ENCODE results near the gene OR14K1. TPM values are rescaled to one million over a fixed set of nuclear protein-coding genes. Genes with fewer than 3 reads are reported as not detected.
"Not testable (repeated sequence)": the region's sequence is repeated elsewhere in the genome, so short reads cannot be mapped to it uniquely, and the experiment has no call there.

OR14K1 gene
- polyA plus RNA-seq, 2 of the 4 experiments (the other 2 are of a cell fraction): not detected

- WGBS (ENCODE audit: missing lambda C conversion rate): 0% methylated on average over 1 of the region's 1 CpG
- TF ChIP-seq RNF2 (IDR thresholded peaks at IDR 0.05; ENCODE audit: borderline replicate concordance, low read depth): no peak
- TF ChIP-seq USF2 (IDR thresholded peaks at IDR 0.05): no peak
- no peak for TF ChIP-seq FOSB (CRISPR knock-in tag; IDR thresholded peaks at IDR 0.05)
- no peak for TF ChIP-seq CTCF (IDR thresholded peaks at IDR 0.05)
- TF ChIP-seq GATA3 (IDR thresholded peaks at IDR 0.05; ENCODE audit: borderline replicate concordance): no peak
- TF ChIP-seq PBX3 (IDR thresholded peaks at IDR 0.05): no peak
- no peak for TF ChIP-seq EHF (CRISPR knock-in tag; IDR thresholded peaks at IDR 0.05)
- no peak for TF ChIP-seq JUNB (IDR thresholded peaks at IDR 0.05)
- no peak for TF ChIP-seq HMGXB4 (CRISPR knock-in tag; IDR thresholded peaks at IDR 0.05; ENCODE audit: borderline replicate concordance)
- no peak for TF ChIP-seq FOSL2 (IDR thresholded peaks at IDR 0.05)
- TF ChIP-seq FOSL2 (CRISPR knock-in tag; IDR thresholded peaks at IDR 0.05): no peak
- TF ChIP-seq RFX5 (IDR thresholded peaks at IDR 0.05): no peak
- TF ChIP-seq FOXS1 (CRISPR knock-in tag; IDR thresholded peaks at IDR 0.05): no peak
- TF ChIP-seq REST (IDR thresholded peaks at IDR 0.05): no peak
- TF ChIP-seq MAX (IDR thresholded peaks at IDR 0.05): no peak
- no peak for TF ChIP-seq HOXA7 (CRISPR knock-in tag; IDR thresholded peaks at IDR 0.05)
- no peak for TF ChIP-seq PHF8 (IDR thresholded peaks at IDR 0.05; ENCODE audit: borderline replicate concordance, low read depth)
- no peak for TF ChIP-seq RAD21 (conservative IDR thresholded peaks at IDR 0.05 in 1 of 2, IDR thresholded peaks at IDR 0.05 in 1 of 2)
- TF ChIP-seq SMC3 (IDR thresholded peaks at IDR 0.05): no peak
- TF ChIP-seq ZSCAN20 (CRISPR knock-in tag; IDR thresholded peaks at IDR 0.05): no peak
- no peak overlapping the region for H3K4me2 ChIP-seq
- H3K4me3 ChIP-seq: no peak overlapping the region
- FAIRE-seq: no peak
- no peak for ATAC-seq
- no peaks in the 10 kb centered on the region for H3K9me3 ChIP-seq
- H3K4me1 ChIP-seq: no peaks in the 10 kb centered on the region
- ChIA-PET POLR2A (no interaction called here), CTCF (no interaction called here)
- DNase-seq (ENCODE audit: low read depth in 1 of 2, low spot score in 1 of 2): no peak
- H3K27ac ChIP-seq: no peak overlapping the region
Observed at GRCh38 chr1:247749870-247750269, 11.5 kb downstream of the OR14K1 start.

- not testable (repeated sequence) for ATAC-seq
Observed at GRCh38 chr1:247754311-247754710, 15.9 kb downstream of the OR14K1 start.

More at GRCh38 chr1:247754311-247754710, 15.9 kb downstream of the OR14K1 start:
- CTCF ChIA-PET; H3K4me3 ChIP-seq; DNase-seq (ENCODE audit: low read depth in 1 of 2, low spot score in 1 of 2); FAIRE-seq; H3K9me3 ChIP-seq; H3K4me1 ChIP-seq; POLR2A ChIA-PET; H3K27ac ChIP-seq; H3K4me2 ChIP-seq: not testable (repeated sequence)
- 0% methylated on average over 1 of the region's 1 CpG for WGBS (ENCODE audit: missing lambda C conversion rate)
